Measurements from ENCODE around the gene C9orf85. TPM values are rescaled to one million over a fixed set of nuclear protein-coding genes. Genes with fewer than 3 reads are reported as not detected.

The C9orf85 gene
- total and polyA plus RNA-seq, 2 of the 4 experiments (the other 2 are of a cell fraction), result 4.3 to 8.4 TPM

GRCh38 chr9:71962328-71962727, 50.9 kb downstream of the C9orf85 start:
- H2AK5ac ChIP-seq (ENCODE audit: low read depth, low read length), result no peak overlapping the region
- H4K5ac ChIP-seq (ENCODE audit: low read depth, low read length), result no peak overlapping the region
- H3K9me3 ChIP-seq (ENCODE audit: control insufficient read depth, insufficient read depth, low read length), result no peaks in the 10 kb centered on the region
- no peak overlapping the region for H3K9ac ChIP-seq (ENCODE audit: low read depth, low read length)
- no TSS peak for BruUV-seq (replicated peaks)
- H2BK5ac ChIP-seq (ENCODE audit: low read depth, low read length, poor library complexity, severe bottlenecking), result no peak overlapping the region
- no peaks in the 10 kb centered on the region for H3K9me1 ChIP-seq (ENCODE audit: insufficient read depth, low read length)
- H3K79me1 ChIP-seq (ENCODE audit: low read depth in 1 of 2, low read length in 2 of 2), result no peaks in the 10 kb centered on the region; a peak in 1 of 4 replicates
- intact Hi-C loops (cut with micrococcal nuclease), result no loop called here
- H3K56ac ChIP-seq (ENCODE audit: extremely low read depth, insufficient read depth, low read length), result no peak overlapping the region
- POLR2A ChIA-PET (ENCODE audit: unreplicated experiment), result no interaction called here
- H2BK120ac ChIP-seq (ENCODE audit: low read depth, low read length), result no peak overlapping the region
- H3K27ac ChIP-seq (ENCODE audit: insufficient read depth, low read length), result no peak overlapping the region
- H3K18ac ChIP-seq (ENCODE audit: low read depth, low read length), result no peak overlapping the region
- no peak overlapping the region for H3K14ac ChIP-seq (replicated peaks; ENCODE audit: low read depth, low read length)
- no peak for TF ChIP-seq RCOR1 (IDR thresholded peaks at IDR 0.05; ENCODE audit: insufficient replicate concordance, low read length)
- TF ChIP-seq FOS (IDR thresholded peaks at IDR 0.05; ENCODE audit: low read depth, low read length), result no peak
- TF ChIP-seq MAFK (IDR thresholded peaks at IDR 0.05; ENCODE audit: low read depth, low read length), result no peak
- TF ChIP-seq RFX5 (IDR thresholded peaks at IDR 0.05; ENCODE audit: low read depth, low read length), result no peak
- no peak for TF ChIP-seq USF2 (IDR thresholded peaks at IDR 0.05; ENCODE audit: low read depth, low read length)
- TF ChIP-seq CHD1 (IDR thresholded peaks at IDR 0.05; ENCODE audit: low read depth, low read length), result no peak
- TF ChIP-seq MXI1 (IDR thresholded peaks at IDR 0.05; ENCODE audit: borderline replicate concordance, low read depth, low read length), result no peak
- no peak for TF ChIP-seq NFE2L2 (IDR thresholded peaks at IDR 0.05; ENCODE audit: low read depth, low read length)
- TF ChIP-seq MAZ (IDR thresholded peaks at IDR 0.05; ENCODE audit: borderline replicate concordance, low read depth, low read length), result no peak
- no peak for TF ChIP-seq CTCF (conservative IDR thresholded peaks at IDR 0.05; ENCODE audit: low read depth, low read length)
- no peak for TF ChIP-seq BHLHE40 (IDR thresholded peaks at IDR 0.05; ENCODE audit: low read depth, low read length)
- no peak for TF ChIP-seq ELK1 (IDR thresholded peaks at IDR 0.05; ENCODE audit: borderline replicate concordance, low read depth, low read length)
- H2BK20ac ChIP-seq (ENCODE audit: low read depth, low read length), result no peak overlapping the region
- WGBS, 2 experiments (ENCODE audit: extremely low coverage in 2 of 2, insufficient read length in 1 of 2), result no CpG with 5 or more reads among the region's 4 CpGs
- CTCF ChIA-PET, result no interaction called here
- dilution Hi-C loops (cut with HindIII; ENCODE audit: low sequenced_read_pairs, unreplicated experiment), result no loop called here
- no peak overlapping the region for H2AK9ac ChIP-seq (replicated peaks; ENCODE audit: low read depth, low read length, poor library complexity)
- in situ Hi-C loops (cut with MboI; ENCODE audit: low sequenced_read_pairs), result no loop called here
- H4K8ac ChIP-seq (ENCODE audit: low read depth in 2 of 2, low read length in 2 of 2), result no peak overlapping the region
- no peak overlapping the region for H3K4me3 ChIP-seq (ENCODE audit: insufficient read depth, low read depth, low read length)
- H3K27me3 ChIP-seq (ENCODE audit: control insufficient read depth, insufficient read depth, low read length), result no peaks in the 10 kb centered on the region
- no peak overlapping the region for H3K4me2 ChIP-seq (ENCODE audit: low read depth, low read length)
- H4K91ac ChIP-seq (ENCODE audit: insufficient read depth, low read depth, low read length), result no peak overlapping the region
- no peak for DNase-seq
- H2AFZ ChIP-seq (replicated peaks; ENCODE audit: low read length, poor library complexity), result no peak overlapping the region
- no peaks in the 10 kb centered on the region for H4K20me1 ChIP-seq (ENCODE audit: insufficient read depth, low read length)
- no peak for ATAC-seq (ENCODE audit: low read depth)
- no peak overlapping the region for H2BK15ac ChIP-seq (ENCODE audit: low read depth, low read length)
- H3K4me1 ChIP-seq (ENCODE audit: control insufficient read depth, insufficient read depth, low read length), result no peaks in the 10 kb centered on the region
- no peak overlapping the region for H3K4ac ChIP-seq (ENCODE audit: low read depth, low read length)
- H3K36me3 ChIP-seq (ENCODE audit: control insufficient read depth, insufficient read depth, low read length), result peaks cover 4% of the 10 kb centered on the region; the same call in 1 of the 2 replicates
- H3K23ac ChIP-seq (ENCODE audit: low read depth, low read length), result no peak overlapping the region
